Calu3 (cell line): ENCODE data around the gene SGK1. TPM values are rescaled to one million over a fixed set of nuclear protein-coding genes. Genes with fewer than 3 reads are reported as not detected.

Experiments used
- BruUV-seq: library from RNA; stranded (reverse); fragments of 400-500 nt; replicated peaks from 2 replicates; lab custom pipeline; 2021; lab: Mats Ljungman, UMichigan
- CTCF ChIA-PET: fragments of 300-600 bp; sonication (Branson Sonifier 250); formaldehyde crosslinking; loops from one replicate; lab custom pipeline; 2022; ENCODE audit warnings: antibody characterized with exemption; lab: Charles Lee
- DNase-seq: peaks from one replicate; pipeline ENCODE4 v3.0.0; 2022
- H3K27ac Mint-ChIP-seq: one replicate; pipeline ENCODE4 v1.8.0; 2022; ENCODE audit warnings: mixed read lengths; ENCODE audit not compliant: unreplicated experiment
- H3K27me3 Mint-ChIP-seq: one replicate; pipeline ENCODE4 v1.8.0; 2022; ENCODE audit warnings: mixed read lengths; ENCODE audit not compliant: unreplicated experiment
- H3K36me3 Mint-ChIP-seq: one replicate; pipeline ENCODE4 v1.8.0; 2022; ENCODE audit warnings: mild to moderate bottlenecking, moderate library complexity, mixed read lengths; ENCODE audit not compliant: insufficient read depth, unreplicated experiment
- H3K4me1 Mint-ChIP-seq: one replicate; pipeline ENCODE4 v1.8.0; 2022; ENCODE audit warnings: mild to moderate bottlenecking, low read depth, mixed read lengths; ENCODE audit not compliant: unreplicated experiment
- H3K4me3 Mint-ChIP-seq: one replicate; pipeline ENCODE4 v1.8.0; 2022; ENCODE audit warnings: mild to moderate bottlenecking, low read depth, moderate library complexity, mixed read lengths; ENCODE audit not compliant: unreplicated experiment
- H3K9me3 Mint-ChIP-seq: one replicate; pipeline ENCODE4 v1.8.0; 2022; ENCODE audit warnings: low read depth, mixed read lengths; ENCODE audit not compliant: unreplicated experiment
- CTCF ChIP-seq: fragments of 200-600 bp; IDR thresholded peaks from one replicate; pipeline ENCODE4 v1.8.0; 2022; ENCODE audit warnings: antibody characterized with exemption; ENCODE audit not compliant: unreplicated experiment
- intact Hi-C: fragments of 100-400 bp; cut with micrococcal nuclease; formaldehyde crosslinking; loops from one replicate; pipeline ENCODE4 v1.10.0; 2022; ENCODE audit not compliant: unreplicated experiment
- total RNA-seq: library from RNA; stranded (reverse); gene quantifications from 2 replicates; pipeline ENCODE4 v1.2.3, GENCODE V29; 2022

The SGK1 gene
- total RNA-seq, 1 experiment from 2014 or later = 21.8 TPM

- H3K27me3 Mint-ChIP-seq = no peaks in the 10 kb centered on the region
- peak overlapping the region; percentile 88 for H3K27ac Mint-ChIP-seq
- peak; percentile 77 for DNase-seq
- H3K9me3 Mint-ChIP-seq = no peaks in the 10 kb centered on the region
- peaks cover 57% of the 10 kb centered on the region for H3K36me3 Mint-ChIP-seq
- peak overlapping the region; percentile 88 for H3K4me3 Mint-ChIP-seq
- no peak for TF ChIP-seq CTCF
- CTCF ChIA-PET = interaction anchor here (1.1 kb wide), 1 partner anchor 465 kb away, joined by 3 read pairs; no protein-coding TSS in a partner anchor
- H3K4me1 Mint-ChIP-seq = peaks cover 44% of the 10 kb centered on the region
- intact Hi-C loops = loop anchor here (2.0 to 10.0 kb wide), 6 partner anchors 62 to 579 kb away; no protein-coding TSS in a partner anchor
- no TSS peak for BruUV-seq
Observed at GRCh38 chr6:134175532-134176263, 142.2 kb downstream of the SGK1 start.

GRCh38 chr6:134174672-134175531, 143.0 kb downstream of the SGK1 start:
- peak overlapping the region; percentile 88 for H3K4me3 Mint-ChIP-seq
- no TSS peak for BruUV-seq

GRCh38 chr6:134173936-134174671, 143.8 kb downstream of the SGK1 start:
- peaks cover 66% of the 10 kb centered on the region for H3K36me3 Mint-ChIP-seq
- no peaks in the 10 kb centered on the region for H3K9me3 Mint-ChIP-seq
- peak overlapping the region; percentile 84 for H3K27ac Mint-ChIP-seq
- TSS peak; percentile 68 for BruUV-seq
- peak overlapping the region; percentile 88 for H3K4me3 Mint-ChIP-seq
- no peaks in the 10 kb centered on the region for H3K27me3 Mint-ChIP-seq
- CTCF ChIA-PET = interaction anchor here (0.5 to 1.6 kb wide), 3 partner anchors 101 to 649 kb away, joined by 3 to 13 read pairs (median 6); no protein-coding TSS in a partner anchor
- peak; percentile 87 for DNase-seq
- intact Hi-C loops = loop anchor here (1.0 to 10.0 kb wide), 6 partner anchors 205 to 708 kb away; no protein-coding TSS in a partner anchor
- H3K4me1 Mint-ChIP-seq = peaks cover 44% of the 10 kb centered on the region
- peak; percentile 85 for TF ChIP-seq CTCF

More at GRCh38 chr6:134174672-134175531, 143.0 kb downstream of the SGK1 start:
- Mint-ChIP-seq H3K9me3 (no peaks in the 10 kb centered on the region), H3K36me3 (peaks cover 61% of the 10 kb centered on the region), H3K27ac (peak overlapping the region; percentile 84), H3K27me3 (no peaks in the 10 kb centered on the region), H3K4me1 (peaks cover 44% of the 10 kb centered on the region)
- CTCF ChIA-PET = interaction anchor here (1.4 to 1.6 kb wide), 2 partner anchors 466 to 648 kb away, joined by 6 to 13 read pairs; no protein-coding TSS in a partner anchor
- DNase-seq = peak; percentile 92
- intact Hi-C loops = loop anchor here (1.0 to 10.0 kb wide), 9 partner anchors 62 to 707 kb away; no protein-coding TSS in a partner anchor
- TF ChIP-seq CTCF = no peak
